ENCODE results near the gene ITSN1. TPM values are rescaled to one million over a fixed set of nuclear protein-coding genes. Genes with fewer than 3 reads are reported as not detected.
"Not testable (repeated sequence)": the region's sequence is repeated elsewhere in the genome, so short reads cannot be mapped to it uniquely, and the experiment has no call there.

The ITSN1 gene
- total RNA-seq, 1 donor from 2014 or later: 44.0 TPM

DNA sequence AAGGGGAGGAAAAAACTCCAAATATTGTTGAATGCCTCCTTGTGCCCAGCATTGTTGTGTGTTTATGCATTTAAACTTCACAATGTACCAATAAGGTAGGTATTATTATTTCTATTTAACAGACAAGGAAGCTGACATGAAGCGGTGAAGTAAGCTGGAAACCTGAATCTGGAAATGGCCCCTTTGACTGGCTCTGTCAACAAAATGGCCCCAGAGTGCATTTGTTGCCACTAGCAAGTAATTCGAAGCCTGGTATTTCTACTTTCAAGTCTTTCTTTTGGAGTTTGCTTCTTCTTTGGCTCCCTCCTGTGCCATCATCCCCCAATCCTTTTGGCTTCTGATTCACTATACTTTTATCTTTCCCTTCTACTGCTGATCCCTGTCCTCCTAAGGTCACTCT lies 23.9 kb upstream of the ITSN1 start:
- DNase-seq (ENCODE audit: extremely low spot score, unreplicated experiment): no peak
- no peaks in the 10 kb centered on the region for H3K4me1 Mint-ChIP-seq (ENCODE audit: unreplicated experiment)
- H3K27ac Mint-ChIP-seq (ENCODE audit: unreplicated experiment): no peak overlapping the region
- peaks cover 4% of the 10 kb centered on the region for H3K9me3 Mint-ChIP-seq (ENCODE audit: unreplicated experiment)
- peaks cover 39% of the 10 kb centered on the region for H3K36me3 Mint-ChIP-seq (ENCODE audit: unreplicated experiment)
- H3K4me3 Mint-ChIP-seq (ENCODE audit: unreplicated experiment): no peak overlapping the region
- TF ChIP-seq CTCF (IDR thresholded peaks at IDR 0.05): no peak
- H3K27me3 Mint-ChIP-seq (ENCODE audit: unreplicated experiment): no peaks in the 10 kb centered on the region

- H3K9me3 Mint-ChIP-seq (ENCODE audit: unreplicated experiment): peaks cover 4% of the 10 kb centered on the region
- peaks cover 38% of the 10 kb centered on the region for H3K36me3 Mint-ChIP-seq (ENCODE audit: unreplicated experiment)
- no peak for TF ChIP-seq CTCF (IDR thresholded peaks at IDR 0.05)
- H3K4me3 Mint-ChIP-seq (ENCODE audit: unreplicated experiment): no peak overlapping the region
- DNase-seq (ENCODE audit: extremely low spot score, unreplicated experiment): no peak
- no peak overlapping the region for H3K27ac Mint-ChIP-seq (ENCODE audit: unreplicated experiment)
- no peaks in the 10 kb centered on the region for H3K4me1 Mint-ChIP-seq (ENCODE audit: unreplicated experiment)
- no peaks in the 10 kb centered on the region for H3K27me3 Mint-ChIP-seq (ENCODE audit: unreplicated experiment)
Measured at GRCh38 chr21:33619726-33620125, 22.6 kb upstream of the ITSN1 start.

GRCh38 chr21:33622253-33622652 lies 20.0 kb upstream of the ITSN1 start:
- H3K27me3 Mint-ChIP-seq (ENCODE audit: unreplicated experiment): no peaks in the 10 kb centered on the region
- H3K36me3 Mint-ChIP-seq (ENCODE audit: unreplicated experiment): peaks cover 36% of the 10 kb centered on the region
- no peaks in the 10 kb centered on the region for H3K4me1 Mint-ChIP-seq (ENCODE audit: unreplicated experiment)
- H3K27ac Mint-ChIP-seq (ENCODE audit: unreplicated experiment): no peak overlapping the region
- TF ChIP-seq CTCF (IDR thresholded peaks at IDR 0.05): no peak
- H3K4me3 Mint-ChIP-seq (ENCODE audit: unreplicated experiment): no peak overlapping the region
- no peak for DNase-seq (ENCODE audit: extremely low spot score, unreplicated experiment)
- H3K9me3 Mint-ChIP-seq (ENCODE audit: unreplicated experiment): peaks cover 4% of the 10 kb centered on the region

- H3K9me3 Mint-ChIP-seq (ENCODE audit: unreplicated experiment); H3K27ac Mint-ChIP-seq (ENCODE audit: unreplicated experiment); DNase-seq (ENCODE audit: extremely low spot score, unreplicated experiment); H3K4me3 Mint-ChIP-seq (ENCODE audit: unreplicated experiment); H3K4me1 Mint-ChIP-seq (ENCODE audit: unreplicated experiment); H3K27me3 Mint-ChIP-seq (ENCODE audit: unreplicated experiment): not testable (repeated sequence)
- H3K36me3 Mint-ChIP-seq (ENCODE audit: unreplicated experiment): peaks cover 36% of the 10 kb centered on the region
Measured at GRCh38 chr21:33626151-33626550, 16.1 kb upstream of the ITSN1 start.

DNA sequence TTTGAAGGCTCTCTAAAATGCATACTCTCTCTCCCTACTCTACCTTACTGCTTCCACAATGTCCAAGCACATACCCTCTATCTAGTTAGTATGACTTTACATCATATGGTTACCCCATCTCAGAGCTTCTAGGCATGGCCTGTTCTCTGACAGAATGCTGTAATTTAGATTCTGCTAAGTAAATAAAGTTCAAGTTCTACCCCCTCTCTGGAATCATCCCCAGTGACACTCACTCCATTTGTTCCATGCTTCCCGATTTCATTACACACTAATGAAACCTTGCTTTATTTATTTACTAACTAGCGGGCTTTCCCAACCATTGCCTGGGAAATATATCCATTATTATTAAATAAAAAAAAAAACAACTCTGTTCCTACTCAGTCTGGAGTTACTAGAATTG lies 8.0 kb upstream of the ITSN1 start:
- H3K4me1 Mint-ChIP-seq (ENCODE audit: unreplicated experiment): peaks cover 7% of the 10 kb centered on the region
- TF ChIP-seq CTCF (IDR thresholded peaks at IDR 0.05): no peak
- H3K36me3 Mint-ChIP-seq (ENCODE audit: unreplicated experiment): peaks cover 19% of the 10 kb centered on the region
- no peaks in the 10 kb centered on the region for H3K9me3 Mint-ChIP-seq (ENCODE audit: unreplicated experiment)
- H3K4me3 Mint-ChIP-seq (ENCODE audit: unreplicated experiment): no peak overlapping the region
- no peak for DNase-seq (ENCODE audit: extremely low spot score, unreplicated experiment)
- no peak overlapping the region for H3K27ac Mint-ChIP-seq (ENCODE audit: unreplicated experiment)
- H3K27me3 Mint-ChIP-seq (ENCODE audit: unreplicated experiment): no peaks in the 10 kb centered on the region

Data from osteocyte (in vitro differentiated cells).